Measurements from ENCODE around the gene HSPG2.

DNA sequence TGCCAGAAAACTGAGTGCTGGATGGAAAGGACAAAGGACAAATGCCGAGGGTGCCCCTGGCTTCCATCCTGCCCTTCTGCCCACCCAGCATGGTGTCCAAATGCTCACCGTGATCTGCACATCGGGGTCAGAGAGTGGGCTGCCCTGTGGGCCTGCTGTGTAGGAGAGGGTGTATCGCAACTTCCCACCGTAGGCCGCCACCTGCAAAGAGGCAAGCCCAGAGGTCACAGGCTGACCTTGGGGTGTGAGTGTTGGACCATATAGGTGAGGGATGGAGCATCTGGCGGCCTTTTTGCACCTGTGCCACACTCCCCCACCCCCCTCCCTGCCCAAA, 71.5 kb downstream of the HSPG2 start:
- TF ChIP-seq, protein P1, sequence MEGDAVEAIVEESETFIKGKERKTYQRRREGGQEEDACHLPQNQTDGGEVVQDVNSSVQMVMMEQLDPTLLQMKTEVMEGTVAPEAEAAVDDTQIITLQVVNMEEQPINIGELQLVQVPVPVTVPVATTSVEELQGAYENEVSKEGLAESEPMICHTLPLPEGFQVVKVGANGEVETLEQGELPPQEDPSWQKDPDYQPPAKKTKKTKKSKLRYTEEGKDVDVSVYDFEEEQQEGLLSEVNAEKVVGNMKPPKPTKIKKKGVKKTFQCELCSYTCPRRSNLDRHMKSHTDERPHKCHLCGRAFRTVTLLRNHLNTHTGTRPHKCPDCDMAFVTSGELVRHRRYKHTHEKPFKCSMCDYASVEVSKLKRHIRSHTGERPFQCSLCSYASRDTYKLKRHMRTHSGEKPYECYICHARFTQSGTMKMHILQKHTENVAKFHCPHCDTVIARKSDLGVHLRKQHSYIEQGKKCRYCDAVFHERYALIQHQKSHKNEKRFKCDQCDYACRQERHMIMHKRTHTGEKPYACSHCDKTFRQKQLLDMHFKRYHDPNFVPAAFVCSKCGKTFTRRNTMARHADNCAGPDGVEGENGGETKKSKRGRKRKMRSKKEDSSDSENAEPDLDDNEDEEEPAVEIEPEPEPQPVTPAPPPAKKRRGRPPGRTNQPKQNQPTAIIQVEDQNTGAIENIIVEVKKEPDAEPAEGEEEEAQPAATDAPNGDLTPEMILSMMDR (IDR thresholded peaks at IDR 0.05): no peak
- TF ChIP-seq POLR2AphosphoS5 (IDR thresholded peaks at IDR 0.05; ENCODE audit: low read depth, low read length) (no peak), SIN3A (IDR thresholded peaks at IDR 0.05; ENCODE audit: borderline replicate concordance, insufficient read depth, low read depth, low read length) (no peak)
- TF ChIP-seq, protein P2, sequence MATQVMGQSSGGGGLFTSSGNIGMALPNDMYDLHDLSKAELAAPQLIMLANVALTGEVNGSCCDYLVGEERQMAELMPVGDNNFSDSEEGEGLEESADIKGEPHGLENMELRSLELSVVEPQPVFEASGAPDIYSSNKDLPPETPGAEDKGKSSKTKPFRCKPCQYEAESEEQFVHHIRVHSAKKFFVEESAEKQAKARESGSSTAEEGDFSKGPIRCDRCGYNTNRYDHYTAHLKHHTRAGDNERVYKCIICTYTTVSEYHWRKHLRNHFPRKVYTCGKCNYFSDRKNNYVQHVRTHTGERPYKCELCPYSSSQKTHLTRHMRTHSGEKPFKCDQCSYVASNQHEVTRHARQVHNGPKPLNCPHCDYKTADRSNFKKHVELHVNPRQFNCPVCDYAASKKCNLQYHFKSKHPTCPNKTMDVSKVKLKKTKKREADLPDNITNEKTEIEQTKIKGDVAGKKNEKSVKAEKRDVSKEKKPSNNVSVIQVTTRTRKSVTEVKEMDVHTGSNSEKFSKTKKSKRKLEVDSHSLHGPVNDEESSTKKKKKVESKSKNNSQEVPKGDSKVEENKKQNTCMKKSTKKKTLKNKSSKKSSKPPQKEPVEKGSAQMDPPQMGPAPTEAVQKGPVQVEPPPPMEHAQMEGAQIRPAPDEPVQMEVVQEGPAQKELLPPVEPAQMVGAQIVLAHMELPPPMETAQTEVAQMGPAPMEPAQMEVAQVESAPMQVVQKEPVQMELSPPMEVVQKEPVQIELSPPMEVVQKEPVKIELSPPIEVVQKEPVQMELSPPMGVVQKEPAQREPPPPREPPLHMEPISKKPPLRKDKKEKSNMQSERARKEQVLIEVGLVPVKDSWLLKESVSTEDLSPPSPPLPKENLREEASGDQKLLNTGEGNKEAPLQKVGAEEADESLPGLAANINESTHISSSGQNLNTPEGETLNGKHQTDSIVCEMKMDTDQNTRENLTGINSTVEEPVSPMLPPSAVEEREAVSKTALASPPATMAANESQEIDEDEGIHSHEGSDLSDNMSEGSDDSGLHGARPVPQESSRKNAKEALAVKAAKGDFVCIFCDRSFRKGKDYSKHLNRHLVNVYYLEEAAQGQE (IDR thresholded peaks at IDR 0.05; ENCODE audit: insufficient read depth in 1 of 2, low read depth in 2 of 2, low read length in 1 of 2): no peak

Data from Panc1 (cell line).